KOPT-K1 (cell line): Measurements from ENCODE around the gene ALOX15B.

ENCODE experiments used
- H3K27ac ChIP-seq: fragments of 200-600 bp; sonication (generic); 2 replicates; pipeline ENCODE4 v1.5.1; 2016; ENCODE audit warnings: antibody characterized with exemption, mild to moderate bottlenecking, low read depth, low read length; ENCODE audit not compliant: poor library complexity, severe bottlenecking
- H3K36me3 ChIP-seq: fragments of 200-600 bp; sonication (generic); 2 replicates; pipeline ENCODE4 v1.5.1; 2017; ENCODE audit warnings: antibody characterized with exemption, mild to moderate bottlenecking, low read length, moderate library complexity; ENCODE audit not compliant: insufficient read depth
- H3K9me3 ChIP-seq: fragments of 200-600 bp; sonication (generic); 2 replicates; pipeline ENCODE4 v1.5.1; 2017; ENCODE audit warnings: antibody characterized with exemption, low read length, mild to moderate bottlenecking; ENCODE audit not compliant: insufficient read depth, poor library complexity, severe bottlenecking

The ALOX15B gene

GRCh38 chr17:8046306-8046928, 7.6 kb downstream of the ALOX15B start:
- H3K27ac ChIP-seq: no peak overlapping the region
- no peaks in the 10 kb centered on the region for H3K36me3 ChIP-seq
- H3K9me3 ChIP-seq: no peaks in the 10 kb centered on the region

DNA sequence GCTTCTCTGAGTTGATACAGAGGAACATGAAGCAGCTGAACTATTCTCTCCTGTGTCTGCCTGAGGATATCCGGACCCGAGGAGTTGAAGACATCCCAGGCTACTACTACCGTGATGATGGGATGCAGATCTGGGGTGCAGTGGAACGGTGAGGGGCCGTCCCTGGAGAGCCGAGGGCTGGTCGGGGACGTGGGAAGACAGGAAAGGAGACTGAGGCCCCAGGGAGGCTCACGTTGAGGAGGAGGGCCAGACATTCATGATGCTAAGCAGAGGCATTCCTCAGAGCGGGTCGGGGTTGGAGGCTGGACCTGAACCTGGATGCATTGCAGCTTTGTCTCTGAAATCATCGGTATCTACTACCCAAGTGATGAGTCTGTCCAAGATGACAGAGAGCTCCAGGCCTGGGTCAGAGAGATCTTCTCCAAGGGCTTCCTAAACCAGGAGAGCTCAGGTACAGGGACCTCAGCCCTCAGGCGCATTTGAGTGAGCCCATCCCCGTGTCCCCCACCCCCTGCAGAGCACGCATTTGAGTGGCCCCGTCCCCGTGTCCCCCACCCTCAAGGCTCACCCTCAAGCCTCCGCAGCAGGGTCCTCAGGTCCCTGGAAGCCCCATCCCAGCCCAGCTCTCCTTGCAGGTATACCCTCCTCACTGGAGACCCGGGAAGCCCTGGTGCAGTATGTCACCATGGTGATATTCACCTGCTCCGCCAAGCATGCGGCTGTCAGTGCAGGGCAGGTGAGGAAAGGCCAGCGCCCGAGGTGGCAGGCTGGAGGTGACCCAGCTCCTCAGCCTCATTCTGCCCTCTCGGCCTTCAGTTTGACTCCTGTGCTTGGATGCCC, 8.3 kb downstream of the ALOX15B start:
- no peaks in the 10 kb centered on the region for H3K36me3 ChIP-seq
- H3K27ac ChIP-seq: no peak overlapping the region
- H3K9me3 ChIP-seq: no peaks in the 10 kb centered on the region

DNA sequence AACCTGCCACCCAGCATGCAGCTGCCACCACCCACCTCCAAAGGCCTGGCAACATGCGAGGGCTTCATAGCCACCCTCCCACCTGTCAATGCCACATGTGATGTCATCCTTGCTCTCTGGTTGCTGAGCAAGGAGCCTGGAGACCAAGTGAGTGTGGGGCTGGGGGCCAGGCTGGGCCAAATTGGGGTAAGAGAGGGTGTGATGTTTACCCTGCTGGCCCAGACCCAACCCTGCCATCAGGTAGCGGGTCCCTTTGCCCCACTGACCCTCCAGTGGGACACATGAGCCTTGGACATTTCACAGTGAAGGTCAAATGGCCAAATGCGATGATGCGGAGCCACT, 8.9 kb downstream of the ALOX15B start:
- H3K27ac ChIP-seq: no peak overlapping the region
- no peaks in the 10 kb centered on the region for H3K36me3 ChIP-seq
- H3K9me3 ChIP-seq: no peaks in the 10 kb centered on the region

GRCh38 chr17:8048236-8048635, 9.4 kb downstream of the ALOX15B start:
- H3K9me3 ChIP-seq: no peaks in the 10 kb centered on the region
- no peak overlapping the region for H3K27ac ChIP-seq
- H3K36me3 ChIP-seq: no peaks in the 10 kb centered on the region

GRCh38 chr17:8048736-8049135, 9.9 kb downstream of the ALOX15B start:
- Histone ChIP-seq H3K36me3 (no peaks in the 10 kb centered on the region), H3K9me3 (no peaks in the 10 kb centered on the region), H3K27ac (no peak overlapping the region)

DNA sequence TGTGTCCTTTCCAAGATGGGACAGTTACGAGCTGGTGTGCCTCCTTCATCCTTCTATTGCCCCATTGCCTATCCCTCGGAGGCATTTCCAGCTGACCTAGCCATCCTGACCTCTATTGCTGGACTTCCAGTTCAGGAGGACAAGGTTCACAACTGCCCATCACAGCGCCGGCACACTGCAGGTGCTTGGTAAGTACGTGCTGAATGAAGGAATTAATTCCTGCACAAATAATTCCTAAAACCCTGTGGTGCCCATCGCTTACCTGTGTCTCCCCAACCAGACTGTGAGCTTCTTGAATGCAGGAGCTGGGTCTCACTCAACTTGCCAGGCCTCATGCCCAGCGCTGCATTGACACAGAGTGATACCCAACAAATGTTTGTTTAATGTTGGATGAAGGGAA, 13.0 kb downstream of the ALOX15B start:
- Histone ChIP-seq H3K9me3 (no peaks in the 10 kb centered on the region), H3K36me3 (no peaks in the 10 kb centered on the region), H3K27ac (no peak overlapping the region)

GRCh38 chr17:8052256-8053252, 13.7 kb downstream of the ALOX15B start:
- Histone ChIP-seq H3K9me3 (no peaks in the 10 kb centered on the region), H3K36me3 (no peaks in the 10 kb centered on the region), H3K27ac (no peak overlapping the region)

DNA sequence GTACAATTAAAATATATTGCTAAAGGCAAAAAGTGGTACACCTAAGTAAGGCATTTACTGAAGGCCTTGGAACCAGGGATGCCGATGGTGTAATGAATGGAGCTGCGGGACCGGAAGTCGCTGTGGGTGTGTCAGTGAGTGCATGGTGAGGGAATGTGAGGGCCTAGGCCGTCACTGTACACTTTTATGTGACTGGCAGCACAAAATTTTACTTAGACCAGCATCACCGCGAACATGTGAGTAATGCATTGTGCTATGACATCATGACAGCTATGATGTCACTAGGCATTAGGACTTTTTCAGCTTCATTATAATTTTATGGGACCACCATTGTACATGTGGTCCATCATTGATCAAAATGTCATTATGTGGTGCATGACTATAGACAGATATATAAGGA, 14.7 kb downstream of the ALOX15B start:
- Histone ChIP-seq H3K9me3 (no peaks in the 10 kb centered on the region), H3K36me3 (no peaks in the 10 kb centered on the region), H3K27ac (no peak overlapping the region)

- H3K36me3 ChIP-seq: no peaks in the 10 kb centered on the region
- H3K27ac ChIP-seq: no peak overlapping the region
- H3K9me3 ChIP-seq: no peaks in the 10 kb centered on the region
Measured at GRCh38 chr17:8055851-8056231, 17.0 kb downstream of the ALOX15B start.

GRCh38 chr17:8056232-8056975, 17.5 kb downstream of the ALOX15B start:
- no peak overlapping the region for H3K27ac ChIP-seq
- H3K36me3 ChIP-seq: no peaks in the 10 kb centered on the region
- H3K9me3 ChIP-seq: no peaks in the 10 kb centered on the region

DNA sequence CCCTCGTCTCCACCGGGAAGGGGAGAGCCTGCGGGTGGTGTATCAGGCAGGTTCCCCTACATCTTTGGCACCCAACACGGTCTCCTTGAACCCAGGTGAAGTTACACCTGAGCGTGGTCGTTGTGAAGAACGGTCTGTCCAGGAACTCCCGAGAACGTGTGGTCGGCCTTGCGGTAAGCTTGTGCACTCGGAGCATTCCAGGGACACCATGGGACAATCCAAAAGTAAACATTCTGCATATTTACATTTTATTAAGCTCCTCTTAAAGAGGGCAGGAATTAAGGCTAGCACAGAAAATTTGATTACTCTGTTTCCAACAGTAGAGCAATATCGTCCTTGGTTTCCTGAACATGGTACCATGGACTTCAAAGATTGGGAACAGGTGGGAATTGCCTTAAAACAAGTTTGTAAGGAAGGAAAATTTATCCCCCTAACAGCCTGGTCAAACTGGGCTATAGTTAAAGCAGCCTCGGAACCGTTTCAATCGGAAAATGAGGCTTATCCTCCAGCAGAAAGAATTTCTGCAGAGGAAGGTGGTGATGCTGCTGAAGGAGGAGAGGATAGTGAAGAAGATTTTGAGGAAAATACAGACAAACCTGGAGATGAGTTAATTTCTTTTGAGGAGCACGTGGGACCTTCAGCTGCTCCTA, 18.2 kb downstream of the ALOX15B start:
- no peak overlapping the region for H3K27ac ChIP-seq
- H3K9me3 ChIP-seq: no peaks in the 10 kb centered on the region
- H3K36me3 ChIP-seq: no peaks in the 10 kb centered on the region

DNA sequence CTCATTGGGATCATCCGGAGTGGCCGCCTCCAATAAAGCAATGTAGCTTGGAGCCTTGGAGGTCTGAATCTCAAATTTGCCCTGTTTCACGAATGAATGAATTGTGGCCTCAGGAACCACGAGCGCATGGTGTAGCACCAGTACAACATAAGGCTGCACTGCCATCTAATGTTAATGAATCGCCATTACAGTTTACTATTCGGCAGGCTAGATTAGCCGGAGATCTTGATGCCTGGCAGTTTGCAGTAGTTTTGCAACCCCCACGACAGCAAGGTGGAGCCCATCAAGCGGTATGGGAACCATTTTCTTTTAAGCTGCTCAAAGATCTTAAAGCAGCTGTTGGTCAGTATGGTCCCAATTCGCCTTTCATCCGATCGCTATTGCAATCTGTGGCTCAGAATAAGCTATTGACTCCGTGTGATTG, 18.8 kb downstream of the ALOX15B start:
- Histone ChIP-seq H3K27ac (no peak overlapping the region), H3K9me3 (no peaks in the 10 kb centered on the region), H3K36me3 (no peaks in the 10 kb centered on the region)

- Histone ChIP-seq H3K27ac (no peak overlapping the region), H3K9me3 (no peaks in the 10 kb centered on the region), H3K36me3 (no peaks in the 10 kb centered on the region)
Measured at GRCh38 chr17:8059131-8059530, 20.3 kb downstream of the ALOX15B start.

- no peaks in the 10 kb centered on the region for H3K36me3 ChIP-seq
- no peak overlapping the region for H3K27ac ChIP-seq
- no peaks in the 10 kb centered on the region for H3K9me3 ChIP-seq
Measured at GRCh38 chr17:8060274-8060673, 21.4 kb downstream of the ALOX15B start.
